ENCODE data around the gene RPS27L. TPM values are rescaled to one million over a fixed set of nuclear protein-coding genes. Genes with fewer than 3 reads are reported as not detected.

The RPS27L gene
- total and polyA plus RNA-seq, 2 donors (not counting 1 experiment from before 2014, with no cell fraction given) = 21.6 to 50.9 TPM

- ChIA-PET CTCF (interaction anchor here (0.7 to 1.9 kb wide), 6 partner anchors 46 to 246 kb away, joined by 3 to 5 read pairs (median 4); no protein-coding TSS in a partner anchor), POLR2A (interaction anchor here (0.7 to 1.8 kb wide), 4 partner anchors 31 to 349 kb away, joined by 4 to 13 read pairs (median 5); partner anchors contain the start of gene RAB8B)
- Histone ChIP-seq H3K9me3 (ENCODE audit: control extremely low read depth in 1 of 3, control insufficient read depth in 2 of 3, insufficient read depth in 1 of 3, low read length in 2 of 3) (no peaks in the 10 kb centered on the region), H2AFZ (ENCODE audit: insufficient read depth, low read depth, low read length, poor library complexity, severe bottlenecking) (peak overlapping the region; percentile 79), H3K4me2 (replicated peaks; ENCODE audit: low read depth, low read length, poor library complexity, severe bottlenecking) (peak overlapping the region; percentile 75), H3K27ac (ENCODE audit: low read length in 2 of 2) (peak overlapping the region; percentile 68 to 81), H3K79me2 (ENCODE audit: control insufficient read depth, insufficient read depth, low read length) (peaks cover 26% of the 10 kb centered on the region), H3K4me1 (ENCODE audit: control insufficient read depth in 2 of 2, insufficient read depth in 2 of 2, low read length in 2 of 2) (peaks cover 11 to 12% of the 10 kb centered on the region in 2 donors), H3K27me3 (replicated peaks in 1 of 4; ENCODE audit: control extremely low read depth in 1 of 4, control insufficient read depth in 3 of 4, insufficient read depth in 4 of 4, low read length in 3 of 4) (no peaks in the 10 kb centered on the region), H3K9ac (ENCODE audit: low read length) (peak overlapping the region; percentile 82), H3K4me3 (ENCODE audit: control extremely low read depth in 1 of 5, extremely low read depth in 1 of 5, insufficient read depth in 1 of 5, low read depth in 2 of 5, low read length in 4 of 5) (peak overlapping the region; percentile 83 to 95 (median 88)), H3K36me3 (replicated peaks in 1 of 2; ENCODE audit: control extremely low read depth in 1 of 2, control insufficient read depth in 1 of 2, extremely low read depth in 1 of 2, insufficient read depth in 2 of 2, low read length in 1 of 2) (peaks cover 4 to 21% of the 10 kb centered on the region in 2 experiments), H4K20me1 (ENCODE audit: control insufficient read depth, insufficient read depth, low read length, poor library complexity, severe bottlenecking) (no peaks in the 10 kb centered on the region)
- Mint-ChIP-seq H3K27ac (peak overlapping the region; percentile 99), H3K27me3 (no peaks in the 10 kb centered on the region), H3K4me1 (peaks cover 26% of the 10 kb centered on the region), H3K4me3 (peak overlapping the region; percentile 96), H3K9me3 (ENCODE audit: insufficient read depth) (no peaks in the 10 kb centered on the region)
- intact Hi-C loops (cut with micrococcal nuclease) = loop anchor here (1.0 to 5.0 kb wide), 5 partner anchors 33 to 121 kb away; partner anchors contain the start of genes APH1B and RAB8B
- 0% methylated on average over 16 of the region's 16 CpGs for WGBS (ENCODE audit: insufficient coverage)
- TF ChIP-seq CTCF (IDR thresholded peaks at IDR 0.05) (no peak), EZH2 (IDR thresholded peaks at IDR 0.05; ENCODE audit: borderline replicate concordance, insufficient read depth, low read depth, low read length, poor library complexity, severe bottlenecking) (no peak)
- ATAC-seq (ENCODE audit: low read depth) (no peak), DNase-seq (no peak)
These were observed 541 bp downstream of the RPS27L start for GRCh38 chr15:63156755-63157117.

GRCh38 chr15:63156086-63156710, 1.1 kb downstream of the RPS27L start:
- H3K27ac Mint-ChIP-seq = peak overlapping the region; percentile 99
- TF ChIP-seq CTCF (IDR thresholded peaks at IDR 0.05) (no peak), EZH2 (IDR thresholded peaks at IDR 0.05; ENCODE audit: borderline replicate concordance, insufficient read depth, low read depth, low read length, poor library complexity, severe bottlenecking) (no peak)
- Histone ChIP-seq H4K20me1 (ENCODE audit: control insufficient read depth, insufficient read depth, low read length, poor library complexity, severe bottlenecking) (no peaks in the 10 kb centered on the region), H3K4me3 (ENCODE audit: control extremely low read depth in 1 of 5, extremely low read depth in 1 of 5, insufficient read depth in 1 of 5, low read depth in 2 of 5, low read length in 4 of 5) (peak overlapping the region; percentile 83 to 95 (median 88)), H3K79me2 (ENCODE audit: control insufficient read depth, insufficient read depth, low read length) (peaks cover 26% of the 10 kb centered on the region), H3K9ac (ENCODE audit: low read length) (peak overlapping the region; percentile 82), H3K27ac (ENCODE audit: low read length in 2 of 2) (peak overlapping the region; percentile 68 to 81), H3K4me2 (replicated peaks; ENCODE audit: low read depth, low read length, poor library complexity, severe bottlenecking) (peak overlapping the region; percentile 75), H3K36me3 (replicated peaks in 1 of 2; ENCODE audit: control extremely low read depth in 1 of 2, control insufficient read depth in 1 of 2, extremely low read depth in 1 of 2, insufficient read depth in 2 of 2, low read length in 1 of 2) (peaks cover 4 to 21% of the 10 kb centered on the region in 2 experiments), H3K4me1 (ENCODE audit: control insufficient read depth in 2 of 2, insufficient read depth in 2 of 2, low read length in 2 of 2) (peaks cover 11% of the 10 kb centered on the region in 2 donors), H3K27me3 (replicated peaks in 1 of 4; ENCODE audit: control extremely low read depth in 1 of 4, control insufficient read depth in 3 of 4, insufficient read depth in 4 of 4, low read length in 3 of 4) (no peaks in the 10 kb centered on the region), H3K9me3 (ENCODE audit: control extremely low read depth in 1 of 3, control insufficient read depth in 2 of 3, insufficient read depth in 1 of 3, low read length in 2 of 3) (no peaks in the 10 kb centered on the region), H2AFZ (ENCODE audit: insufficient read depth, low read depth, low read length, poor library complexity, severe bottlenecking) (peak overlapping the region; percentile 79)
- DNase-seq = no peak
- no peak for ATAC-seq (ENCODE audit: low read depth)
- intact Hi-C loops (cut with micrococcal nuclease) = loop anchor here (5.0 kb wide), 1 partner anchor 86 kb away; no protein-coding TSS in a partner anchor
- H3K4me3 Mint-ChIP-seq = peak overlapping the region; percentile 96
- CTCF ChIA-PET = interaction anchor here (1.5 to 1.9 kb wide), 2 partner anchors 82 to 123 kb away, joined by 3 to 5 read pairs; no protein-coding TSS in a partner anchor
- no peaks in the 10 kb centered on the region for H3K9me3 Mint-ChIP-seq (ENCODE audit: insufficient read depth)
- no peaks in the 10 kb centered on the region for H3K27me3 Mint-ChIP-seq
- POLR2A ChIA-PET = interaction anchor here (0.9 kb wide), 1 partner anchor 30 kb away, joined by 4 read pairs; no protein-coding TSS in a partner anchor
- peaks cover 24% of the 10 kb centered on the region for H3K4me1 Mint-ChIP-seq
- 0% methylated on average over 4 of the region's 10 CpGs for WGBS (ENCODE audit: insufficient coverage)
